Astrocyte of the cerebellum (primary cell): ENCODE measurements around the gene LMBRD2.

Experiments
- DNase-seq: peaks from one replicate; pipeline ENCODE4 v3.0.0-alpha.2; 2011; ENCODE audit warnings: low read depth
- H3K4me3 ChIP-seq: 2 replicates; pipeline ENCODE4 v1.5.1; 2011; ENCODE audit warnings: mild to moderate bottlenecking, low read depth, low read length, moderate library complexity
- in situ Hi-C: cut with HindIII; loops from 2 replicates; pipeline ENCODE4 v1.10.0; 2017; ENCODE audit warnings: low sequenced_read_pairs
- TF ChIP-seq, protein P1 (sequence below): IDR thresholded peaks from 2 replicates; pipeline ENCODE4 v1.5.1; 2012; ENCODE audit warnings: low read length, low read depth, moderate library complexity, mild to moderate bottlenecking; ENCODE audit errors: missing control alignments

Gene LMBRD2

DNA sequence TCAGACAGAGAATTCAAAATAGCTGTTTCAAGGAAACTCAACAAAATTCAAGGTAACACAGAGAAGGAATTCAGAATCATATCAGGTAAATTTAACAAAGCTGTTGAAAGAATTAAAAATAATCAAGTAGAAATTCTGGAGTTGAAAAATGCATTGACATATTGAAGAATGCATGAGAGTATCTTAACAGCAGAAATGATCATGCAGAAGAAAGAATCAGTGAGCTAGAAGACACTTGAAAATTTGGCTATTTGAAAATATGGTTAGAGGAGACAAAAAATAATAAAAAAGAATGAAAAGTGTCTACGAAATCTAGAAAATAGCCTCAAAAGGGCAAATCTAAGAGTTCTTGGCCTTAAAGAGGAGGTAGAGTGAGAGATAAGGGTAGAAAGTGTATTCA is 22.9 kb downstream of the LMBRD2 start:
- DNase-seq: no peak
- in situ Hi-C loops: no loop called here
- TF ChIP-seq, protein P1, sequence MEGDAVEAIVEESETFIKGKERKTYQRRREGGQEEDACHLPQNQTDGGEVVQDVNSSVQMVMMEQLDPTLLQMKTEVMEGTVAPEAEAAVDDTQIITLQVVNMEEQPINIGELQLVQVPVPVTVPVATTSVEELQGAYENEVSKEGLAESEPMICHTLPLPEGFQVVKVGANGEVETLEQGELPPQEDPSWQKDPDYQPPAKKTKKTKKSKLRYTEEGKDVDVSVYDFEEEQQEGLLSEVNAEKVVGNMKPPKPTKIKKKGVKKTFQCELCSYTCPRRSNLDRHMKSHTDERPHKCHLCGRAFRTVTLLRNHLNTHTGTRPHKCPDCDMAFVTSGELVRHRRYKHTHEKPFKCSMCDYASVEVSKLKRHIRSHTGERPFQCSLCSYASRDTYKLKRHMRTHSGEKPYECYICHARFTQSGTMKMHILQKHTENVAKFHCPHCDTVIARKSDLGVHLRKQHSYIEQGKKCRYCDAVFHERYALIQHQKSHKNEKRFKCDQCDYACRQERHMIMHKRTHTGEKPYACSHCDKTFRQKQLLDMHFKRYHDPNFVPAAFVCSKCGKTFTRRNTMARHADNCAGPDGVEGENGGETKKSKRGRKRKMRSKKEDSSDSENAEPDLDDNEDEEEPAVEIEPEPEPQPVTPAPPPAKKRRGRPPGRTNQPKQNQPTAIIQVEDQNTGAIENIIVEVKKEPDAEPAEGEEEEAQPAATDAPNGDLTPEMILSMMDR: no peak
- H3K4me3 ChIP-seq: no peak overlapping the region

DNA sequence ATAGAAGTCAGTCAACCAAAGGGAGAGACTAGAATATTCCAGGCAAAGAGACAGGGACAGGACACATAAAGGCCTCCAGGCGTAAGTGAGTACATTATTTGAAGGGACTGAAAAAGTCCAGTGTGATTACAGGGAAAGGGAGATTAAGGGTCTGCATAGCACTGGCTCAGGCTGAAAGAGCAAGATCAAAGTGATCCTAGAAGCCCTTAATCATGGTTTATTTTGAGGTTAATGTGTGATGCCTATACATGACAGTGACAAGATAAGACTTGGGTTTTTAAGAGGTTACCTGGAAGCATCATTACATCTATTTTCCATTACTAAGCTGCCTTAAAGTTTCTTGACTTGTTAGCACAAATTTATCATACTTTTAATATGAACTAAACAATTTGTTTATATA is 25.8 kb downstream of the LMBRD2 start:
- H3K4me3 ChIP-seq: no peak overlapping the region
- in situ Hi-C loops: no loop called here
- no peak for DNase-seq
- TF ChIP-seq, protein P1: no peak

DNA sequence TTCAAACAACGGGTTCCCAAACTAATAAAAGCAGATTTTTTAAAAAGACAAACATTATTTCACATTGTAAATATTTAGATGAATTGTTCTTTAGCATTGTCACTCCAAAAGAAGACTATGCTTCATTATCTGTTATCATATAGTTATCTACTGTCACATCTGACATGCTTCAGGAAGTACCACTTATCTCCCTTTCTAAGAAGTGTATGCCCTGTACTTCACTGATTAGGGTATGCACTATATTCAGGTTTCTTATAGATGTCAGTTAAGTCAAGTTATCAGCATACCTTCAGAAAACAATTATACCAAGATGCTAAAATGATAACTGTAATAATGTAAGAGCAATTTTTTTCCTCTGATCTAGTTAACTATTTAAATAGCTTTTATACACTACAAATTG is 40.4 kb downstream of the LMBRD2 start:
- DNase-seq: no peak
- no peak overlapping the region for H3K4me3 ChIP-seq
- TF ChIP-seq, protein P1: no peak
- in situ Hi-C loops: no loop called here

DNA sequence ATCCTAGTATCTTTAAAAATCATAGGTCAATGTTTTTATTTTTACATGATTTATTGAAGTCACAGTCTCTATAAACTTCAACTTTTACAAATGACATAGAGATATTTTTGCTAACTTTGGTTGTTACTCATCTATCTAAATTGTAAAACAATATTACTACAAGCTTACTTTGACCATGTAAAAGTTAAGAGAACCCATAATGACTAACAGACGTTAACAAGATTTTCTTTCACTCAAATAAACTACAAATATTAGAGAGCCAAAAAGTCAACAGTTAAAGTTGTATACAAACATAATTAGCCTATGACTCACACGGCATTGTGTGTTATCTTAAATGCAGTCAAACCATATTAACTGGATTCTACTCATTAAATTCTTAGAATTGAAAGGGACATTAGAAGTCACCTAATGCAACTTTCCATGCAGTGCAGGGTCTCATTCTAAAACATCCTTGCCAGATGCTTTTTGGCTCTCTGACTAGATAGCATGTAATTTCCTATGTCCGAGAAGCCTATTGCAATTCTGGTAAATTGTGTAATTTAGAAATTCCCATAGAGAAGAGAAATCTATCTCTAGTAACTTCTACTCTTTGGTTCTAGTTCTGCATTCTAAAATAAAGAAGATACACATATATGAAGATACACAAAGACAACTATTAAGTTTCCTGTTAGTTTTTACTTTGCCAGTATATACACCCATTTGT is 42.8 kb downstream of the LMBRD2 start:
- DNase-seq: no peak
- H3K4me3 ChIP-seq: no peak overlapping the region
- in situ Hi-C loops: no loop called here
- TF ChIP-seq, protein P1: no peak

DNA sequence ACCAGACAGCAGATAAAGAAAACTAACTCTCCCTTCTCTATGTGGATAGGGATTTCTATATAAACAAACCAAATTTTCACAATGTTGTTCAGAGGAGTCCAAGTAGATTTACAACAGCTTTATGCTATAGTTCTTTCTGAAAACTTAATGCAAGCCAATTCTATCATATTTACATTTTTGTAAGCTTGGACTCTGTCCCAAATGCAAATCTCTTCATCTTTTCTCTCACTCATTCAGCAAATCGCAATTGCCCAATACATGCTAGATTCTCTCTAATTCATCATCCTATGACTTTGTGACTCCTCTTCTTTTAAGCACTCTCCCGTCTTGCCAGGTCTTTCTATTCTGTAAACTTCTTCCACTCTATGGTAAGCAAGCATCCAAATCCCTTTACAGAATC is 45.9 kb downstream of the LMBRD2 start:
- TF ChIP-seq, protein P1: no peak
- no peak overlapping the region for H3K4me3 ChIP-seq
- in situ Hi-C loops: no loop called here
- DNase-seq: no peak

DNA sequence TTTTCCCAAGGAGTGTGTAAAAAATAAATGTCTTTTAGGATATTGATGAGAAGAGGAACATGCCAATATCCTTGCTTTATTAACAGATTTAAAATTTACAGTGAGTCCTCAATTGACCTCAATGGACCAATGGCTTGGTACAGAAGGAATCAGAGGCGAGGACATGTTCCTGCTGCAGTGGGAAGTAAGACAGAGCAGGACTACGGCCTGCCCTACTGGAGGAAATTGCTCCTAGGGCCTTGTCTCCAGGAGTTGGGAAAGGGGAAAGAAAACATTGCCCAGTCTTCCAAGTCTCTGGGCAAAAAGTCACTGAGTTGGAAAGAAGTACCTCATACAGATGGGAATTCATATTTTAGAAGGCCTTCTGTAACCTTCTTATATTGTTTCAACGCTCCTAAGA is 51.9 kb downstream of the LMBRD2 start:
- no peak for DNase-seq
- TF ChIP-seq, protein P1: no peak
- H3K4me3 ChIP-seq: no peak overlapping the region
- in situ Hi-C loops: no loop called here
